Osteocyte (in vitro differentiated cells): ENCODE measurements around the gene WFDC6. TPM values are rescaled to one million over a fixed set of nuclear protein-coding genes. Genes with fewer than 3 reads are reported as not detected.
"Not testable (repeated sequence)": the region's sequence is repeated elsewhere in the genome, so short reads cannot be mapped to it uniquely, and the experiment has no call there.

Experiments used
- DNase-seq: peaks from one replicate; pipeline ENCODE4 v3.0.0; 2021; ENCODE audit warnings: mixed read lengths; ENCODE audit not compliant: unreplicated experiment; ENCODE audit errors: extremely low spot score
- H3K27ac Mint-ChIP-seq: one replicate; pipeline ENCODE4 v1.8.0; 2021; ENCODE audit warnings: mild to moderate bottlenecking, mixed read lengths; ENCODE audit not compliant: unreplicated experiment
- H3K27me3 Mint-ChIP-seq: one replicate; pipeline ENCODE4 v1.8.0; 2021; ENCODE audit warnings: mixed read lengths; ENCODE audit not compliant: unreplicated experiment
- H3K36me3 Mint-ChIP-seq: one replicate; pipeline ENCODE4 v1.8.0; 2021; ENCODE audit warnings: mixed read lengths; ENCODE audit not compliant: unreplicated experiment
- H3K4me1 Mint-ChIP-seq: one replicate; pipeline ENCODE4 v1.8.0; 2021; ENCODE audit warnings: mixed read lengths; ENCODE audit not compliant: unreplicated experiment
- H3K4me3 Mint-ChIP-seq: one replicate; pipeline ENCODE4 v1.8.0; 2021; ENCODE audit warnings: mild to moderate bottlenecking, moderate library complexity, mixed read lengths; ENCODE audit not compliant: unreplicated experiment
- H3K9me3 Mint-ChIP-seq: one replicate; pipeline ENCODE4 v1.8.0; 2021; ENCODE audit warnings: mixed read lengths; ENCODE audit not compliant: unreplicated experiment
- total RNA-seq: library from RNA; stranded (reverse); gene quantifications from 2 replicates; pipeline ENCODE4 v1.2.1, GENCODE V29; 2021
- TF ChIP-seq, protein P1 (sequence below): fragments of 200-600 bp; sonication (generic); IDR thresholded peaks from 2 replicates; pipeline ENCODE4 v1.5.0; 2021; ENCODE audit warnings: antibody characterized with exemption, mild to moderate bottlenecking, moderate library complexity

The WFDC6 gene
- total RNA-seq, 1 donor from 2014 or later: not detected

DNA sequence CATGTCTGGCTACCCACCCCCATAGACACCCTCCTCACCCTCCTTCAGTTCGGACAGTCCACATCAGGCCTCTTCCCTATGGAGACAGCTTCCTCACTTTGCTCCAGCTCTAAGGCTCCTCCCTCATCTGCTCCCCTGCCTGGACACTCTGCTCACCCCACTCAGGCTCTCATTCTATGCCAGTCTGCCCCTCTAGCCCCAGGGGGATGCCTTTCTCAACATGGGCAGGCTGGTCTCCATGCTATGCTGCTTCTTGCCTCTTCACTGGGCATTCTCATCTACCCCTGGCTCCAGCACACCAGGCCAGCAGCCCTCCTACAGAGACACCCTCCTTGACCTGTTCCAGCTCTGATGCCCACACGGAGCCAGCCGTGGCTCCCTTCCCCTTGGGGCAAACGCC is 39.9 kb upstream of the WFDC6 start, which contains the start of gene WFDC8:
WFDC8 (minus strand) TSS at position 101 of the 400 bp plus-strand sequence; CDS start at position 64, 37 bp downstream.
- TF ChIP-seq, protein P1, sequence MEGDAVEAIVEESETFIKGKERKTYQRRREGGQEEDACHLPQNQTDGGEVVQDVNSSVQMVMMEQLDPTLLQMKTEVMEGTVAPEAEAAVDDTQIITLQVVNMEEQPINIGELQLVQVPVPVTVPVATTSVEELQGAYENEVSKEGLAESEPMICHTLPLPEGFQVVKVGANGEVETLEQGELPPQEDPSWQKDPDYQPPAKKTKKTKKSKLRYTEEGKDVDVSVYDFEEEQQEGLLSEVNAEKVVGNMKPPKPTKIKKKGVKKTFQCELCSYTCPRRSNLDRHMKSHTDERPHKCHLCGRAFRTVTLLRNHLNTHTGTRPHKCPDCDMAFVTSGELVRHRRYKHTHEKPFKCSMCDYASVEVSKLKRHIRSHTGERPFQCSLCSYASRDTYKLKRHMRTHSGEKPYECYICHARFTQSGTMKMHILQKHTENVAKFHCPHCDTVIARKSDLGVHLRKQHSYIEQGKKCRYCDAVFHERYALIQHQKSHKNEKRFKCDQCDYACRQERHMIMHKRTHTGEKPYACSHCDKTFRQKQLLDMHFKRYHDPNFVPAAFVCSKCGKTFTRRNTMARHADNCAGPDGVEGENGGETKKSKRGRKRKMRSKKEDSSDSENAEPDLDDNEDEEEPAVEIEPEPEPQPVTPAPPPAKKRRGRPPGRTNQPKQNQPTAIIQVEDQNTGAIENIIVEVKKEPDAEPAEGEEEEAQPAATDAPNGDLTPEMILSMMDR: no peak
- Mint-ChIP-seq H3K36me3 (no peaks in the 10 kb centered on the region), H3K9me3 (no peaks in the 10 kb centered on the region), H3K27ac (no peak within 1 kb of the TSS), H3K4me1 (no peaks in the 10 kb centered on the region), H3K4me3 (no peak within 1 kb of the TSS), H3K27me3 (peaks cover 22% of the 10 kb centered on the region)
- no peak for DNase-seq

DNA sequence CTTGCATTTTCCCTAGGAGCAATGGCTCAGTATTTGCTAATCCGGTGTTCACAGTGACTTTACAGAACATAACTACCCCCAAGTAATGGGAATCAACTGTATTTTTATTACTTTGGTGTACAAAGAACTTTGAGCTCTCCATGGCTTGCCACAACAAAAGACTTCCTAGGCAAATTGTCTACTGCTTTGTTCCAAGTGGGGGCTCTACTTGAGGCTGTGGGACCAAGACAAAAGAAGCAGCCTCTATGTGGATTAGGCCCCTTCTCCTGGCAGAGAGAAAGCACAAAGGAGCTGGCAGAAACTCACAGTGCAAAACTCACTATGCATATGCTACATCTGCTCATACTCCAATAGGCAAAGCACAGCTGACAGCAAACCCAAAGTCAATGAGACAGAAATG is 38.9 kb upstream of the WFDC6 start:
- no peaks in the 10 kb centered on the region for H3K9me3 Mint-ChIP-seq
- H3K27me3 Mint-ChIP-seq: peaks cover 17% of the 10 kb centered on the region
- DNase-seq: no peak
- H3K4me3 Mint-ChIP-seq: no peak overlapping the region
- no peaks in the 10 kb centered on the region for H3K36me3 Mint-ChIP-seq
- TF ChIP-seq, protein P1: no peak
- no peaks in the 10 kb centered on the region for H3K4me1 Mint-ChIP-seq
- no peak overlapping the region for H3K27ac Mint-ChIP-seq

DNA sequence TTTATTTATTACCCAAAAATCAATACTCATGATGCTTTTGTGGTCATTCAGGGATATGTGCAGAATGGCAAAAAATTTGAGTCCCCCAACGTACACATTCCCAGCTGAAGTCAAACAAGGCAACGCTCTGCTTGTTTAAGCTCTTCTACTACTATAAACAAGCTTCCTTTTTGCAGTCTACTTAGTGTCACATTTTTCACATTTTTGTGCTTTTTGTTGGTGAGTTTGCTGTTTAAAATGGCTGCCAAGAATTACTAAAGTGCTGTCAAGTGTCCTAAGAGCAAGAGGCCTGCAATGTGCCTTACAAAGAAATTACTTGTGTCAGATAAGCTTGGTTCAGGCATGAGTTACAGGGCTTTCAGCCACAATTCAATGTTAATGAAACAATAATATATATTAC is 37.7 kb upstream of the WFDC6 start:
- H3K4me3 Mint-ChIP-seq: no peak overlapping the region
- no peak overlapping the region for H3K27ac Mint-ChIP-seq
- TF ChIP-seq, protein P1: no peak
- peaks cover 14% of the 10 kb centered on the region for H3K27me3 Mint-ChIP-seq
- H3K36me3 Mint-ChIP-seq: no peaks in the 10 kb centered on the region
- no peak for DNase-seq
- no peaks in the 10 kb centered on the region for H3K9me3 Mint-ChIP-seq
- no peaks in the 10 kb centered on the region for H3K4me1 Mint-ChIP-seq

DNA sequence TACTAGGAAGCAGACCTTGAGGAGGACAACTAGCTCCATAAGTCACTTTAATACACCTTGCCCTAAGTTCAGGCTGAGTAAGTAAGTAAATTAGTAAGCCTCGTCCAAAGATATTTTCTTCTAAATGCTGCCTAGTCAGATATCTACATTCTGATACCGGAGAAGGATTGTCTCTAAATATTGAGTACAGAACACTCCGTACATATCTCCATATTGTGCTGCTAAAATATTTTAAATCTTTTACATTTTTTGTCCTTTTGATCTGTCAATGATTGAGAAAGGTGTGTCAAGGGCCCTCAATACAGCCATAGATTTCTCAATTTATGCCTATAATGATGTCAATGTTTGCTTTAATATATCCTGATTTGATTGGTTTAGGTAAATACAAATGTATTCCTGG is 36.6 kb upstream of the WFDC6 start:
- no peak overlapping the region for H3K4me3 Mint-ChIP-seq
- TF ChIP-seq, protein P1: no peak
- H3K36me3 Mint-ChIP-seq: no peaks in the 10 kb centered on the region
- H3K27me3 Mint-ChIP-seq: peaks cover 8% of the 10 kb centered on the region
- no peaks in the 10 kb centered on the region for H3K4me1 Mint-ChIP-seq
- DNase-seq: no peak
- H3K27ac Mint-ChIP-seq: no peak overlapping the region
- no peaks in the 10 kb centered on the region for H3K9me3 Mint-ChIP-seq

DNA sequence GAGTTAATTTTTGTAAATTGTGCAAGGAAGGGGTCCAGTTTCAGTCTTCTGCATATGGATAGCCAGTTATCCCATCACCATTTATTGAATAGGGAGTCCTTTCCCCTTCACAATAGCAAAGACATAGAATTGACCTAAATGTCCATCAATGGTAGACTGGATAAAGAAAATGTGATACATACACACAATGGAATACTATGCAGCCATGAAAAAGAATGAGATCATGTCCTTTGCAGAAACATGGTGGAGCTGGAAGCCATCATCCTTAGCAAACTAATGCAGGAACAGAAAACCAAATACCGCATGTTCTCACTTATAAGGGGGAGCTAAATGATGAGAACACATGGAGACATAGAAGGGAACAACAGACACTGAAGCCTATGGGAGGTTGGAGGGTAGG is 30.4 kb upstream of the WFDC6 start:
- not testable (repeated sequence) for H3K4me3 Mint-ChIP-seq, H3K4me1 Mint-ChIP-seq, H3K27ac Mint-ChIP-seq, DNase-seq, H3K36me3 Mint-ChIP-seq, H3K27me3 Mint-ChIP-seq, H3K9me3 Mint-ChIP-seq

DNA sequence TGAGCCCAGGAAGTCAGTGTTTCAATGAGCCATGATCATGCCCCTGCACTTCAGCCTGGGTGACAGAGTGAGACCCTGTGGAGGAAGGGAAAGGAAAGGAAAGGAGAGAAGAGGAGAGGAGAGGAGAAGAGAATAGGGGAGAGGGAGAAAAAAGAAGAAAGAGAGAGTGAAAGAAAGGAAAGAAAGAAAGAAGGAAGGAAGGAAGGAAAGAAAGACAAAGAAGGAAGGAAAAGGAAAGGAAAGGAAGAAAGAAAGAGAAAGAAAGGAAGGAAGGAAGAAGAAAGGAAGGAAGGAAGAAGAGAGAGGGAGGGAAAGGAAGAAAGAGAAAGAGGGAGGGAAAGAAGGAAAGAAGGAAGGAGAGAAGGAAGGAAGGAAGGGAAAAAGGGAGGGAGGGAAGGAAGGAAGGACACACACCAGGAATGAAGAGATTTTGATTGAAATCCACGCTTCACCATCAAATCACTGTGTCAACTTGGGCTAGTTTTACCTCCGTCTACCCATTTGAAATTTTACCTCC is 25.5 kb upstream of the WFDC6 start:
- H3K27ac Mint-ChIP-seq: no peak overlapping the region
- no peaks in the 10 kb centered on the region for H3K9me3 Mint-ChIP-seq
- H3K36me3 Mint-ChIP-seq: no peaks in the 10 kb centered on the region

More for the DNA sequence above, 25.5 kb upstream of the WFDC6 start:
- Mint-ChIP-seq H3K4me1 (no peaks in the 10 kb centered on the region), H3K27me3 (no peaks in the 10 kb centered on the region), H3K4me3 (no peak overlapping the region)
- TF ChIP-seq, protein P1: no peak
- no peak for DNase-seq
